Activated T-cell treated with anti-CD3 and anti-CD28 coated beads, Interleukin-2, amount 50 U/mL, for 4 hours (primary cell): Measurements from ENCODE around the gene PUSL1. TPM values are rescaled to one million over a fixed set of nuclear protein-coding genes. Genes with fewer than 3 reads are reported as not detected.

ENCODE experiments used
- ATAC-seq, 2 donors: fragments of 200-7000 bp; cut with Tn5 transposase; one replicate each; pipeline ENCODE4 v1.10.0; 2021
- DNase-seq: peaks from one replicate; pipeline ENCODE4 v3.0.0-alpha.2; 2020
- H3K27me3 Mint-ChIP-seq: one replicate; pipeline ENCODE4 v1.8.0; 2021; ENCODE audit warnings: low read depth, mixed read lengths
- H3K36me3 Mint-ChIP-seq: one replicate; pipeline ENCODE4 v1.8.0; 2022; ENCODE audit warnings: mixed read lengths; ENCODE audit not compliant: insufficient read depth
- H3K4me1 Mint-ChIP-seq: one replicate; pipeline ENCODE4 v1.8.0; 2021; ENCODE audit warnings: low read depth, mixed read lengths
- H3K4me3 Mint-ChIP-seq: one replicate; pipeline ENCODE4 v1.8.0; 2021; ENCODE audit warnings: mild to moderate bottlenecking, moderate library complexity, mixed read lengths
- H3K9me3 Mint-ChIP-seq: one replicate; pipeline ENCODE4 v1.8.0; 2021; ENCODE audit warnings: mixed read lengths
- total RNA-seq, 3 donors: library from RNA; stranded (reverse); gene quantifications; one replicate each; pipeline ENCODE4 v1.2.1, GENCODE V29; 2021

PUSL1 gene
- total RNA-seq, 3 donors from 2014 or later = 38.9 to 40.7 (median 39.5) TPM

GRCh38 chr1:1317420-1317819, 9.0 kb downstream of the PUSL1 start:
- peaks cover 13% of the 10 kb centered on the region for H3K36me3 Mint-ChIP-seq
- H3K4me1 Mint-ChIP-seq = peaks cover 8% of the 10 kb centered on the region
- ATAC-seq (no peak), DNase-seq (no peak)
- H3K27me3 Mint-ChIP-seq = no peaks in the 10 kb centered on the region
- no peaks in the 10 kb centered on the region for H3K9me3 Mint-ChIP-seq
- no peak overlapping the region for H3K4me3 Mint-ChIP-seq

DNA sequence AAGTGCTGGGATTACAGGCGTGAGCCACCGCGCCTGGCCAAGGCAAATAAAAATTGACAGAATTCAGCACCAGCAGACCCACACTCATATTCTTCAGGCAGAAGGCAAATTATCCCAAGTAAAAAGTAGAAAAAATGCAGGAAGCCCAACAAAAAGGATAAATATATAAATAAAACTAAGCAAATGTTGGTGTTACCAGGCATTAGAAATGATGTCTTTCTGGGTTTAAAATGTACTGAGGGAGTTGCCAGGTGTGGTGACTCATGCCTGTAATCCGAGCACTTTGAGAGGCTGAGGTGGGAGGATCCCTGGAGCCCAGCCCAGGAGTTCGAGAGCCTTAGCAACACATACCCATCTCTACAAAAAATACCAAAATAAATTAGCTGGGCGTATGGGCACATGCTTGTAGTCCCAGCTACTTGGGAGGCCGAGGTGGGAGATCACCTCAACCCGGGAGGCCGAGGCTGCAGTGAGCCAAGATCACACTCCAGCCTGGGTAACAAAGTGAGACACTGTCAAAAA, 9.8 kb downstream of the PUSL1 start:
- H3K36me3 Mint-ChIP-seq = peaks cover 13% of the 10 kb centered on the region
- no peak overlapping the region for H3K4me3 Mint-ChIP-seq
- no peaks in the 10 kb centered on the region for H3K27me3 Mint-ChIP-seq
- peaks cover 12% of the 10 kb centered on the region for H3K4me1 Mint-ChIP-seq
- ATAC-seq (no peak), DNase-seq (no peak)
- H3K9me3 Mint-ChIP-seq = no peaks in the 10 kb centered on the region

DNA sequence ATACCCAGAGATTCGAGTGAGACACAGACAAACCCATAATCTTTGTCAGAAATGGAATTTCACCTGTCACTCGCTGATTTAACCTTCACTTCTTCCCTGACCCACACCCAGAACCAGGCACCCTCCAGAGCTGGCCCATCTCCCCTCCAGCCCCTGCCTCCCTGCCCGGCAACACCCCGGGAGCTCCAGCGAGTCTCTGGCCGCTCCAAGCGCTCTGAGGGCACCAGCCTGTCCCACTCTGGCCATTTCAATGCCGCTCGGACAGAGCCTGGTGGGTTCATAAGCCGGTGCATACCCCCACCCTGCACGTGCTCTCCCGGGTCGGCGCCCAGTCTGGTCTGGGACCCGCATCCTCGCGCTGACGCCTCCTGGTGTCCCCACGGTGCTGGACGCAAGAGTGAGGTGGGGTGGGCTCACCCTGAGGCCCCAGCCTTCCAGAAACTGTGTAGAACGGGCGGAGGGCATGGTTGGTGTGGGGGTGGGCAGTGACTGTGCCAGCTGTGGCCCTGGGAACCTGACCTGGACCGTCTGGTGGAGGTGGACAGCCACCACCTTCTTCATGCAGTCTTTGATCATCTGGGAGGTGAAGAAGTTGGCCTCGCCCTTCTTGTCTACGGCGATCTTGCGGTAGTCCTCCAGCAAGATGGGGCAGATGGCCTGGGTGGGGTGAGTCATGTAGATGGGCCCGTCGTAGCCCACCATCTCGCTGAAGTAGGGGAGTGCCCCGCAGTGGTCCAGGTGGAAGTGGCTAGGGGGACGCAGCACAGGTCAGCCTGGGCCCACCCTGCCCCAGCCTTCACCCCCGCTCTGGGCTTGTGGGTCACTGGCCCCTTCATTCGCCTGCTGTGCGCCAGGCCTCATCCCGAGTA, 10.6 kb downstream of the PUSL1 start:
- Mint-ChIP-seq H3K4me1 (peaks cover 17% of the 10 kb centered on the region), H3K4me3 (no peak overlapping the region), H3K36me3 (peaks cover 12% of the 10 kb centered on the region), H3K27me3 (no peaks in the 10 kb centered on the region), H3K9me3 (no peaks in the 10 kb centered on the region)
- ATAC-seq = no peak
- no peak for DNase-seq

- H3K4me3 Mint-ChIP-seq = no peak overlapping the region
- no peak for ATAC-seq
- peaks cover 12% of the 10 kb centered on the region for H3K36me3 Mint-ChIP-seq
- no peaks in the 10 kb centered on the region for H3K27me3 Mint-ChIP-seq
- peaks cover 19% of the 10 kb centered on the region for H3K4me1 Mint-ChIP-seq
- no peak for DNase-seq
- H3K9me3 Mint-ChIP-seq = no peaks in the 10 kb centered on the region
Observed at GRCh38 chr1:1319646-1319941, 11.2 kb downstream of the PUSL1 start.

DNA sequence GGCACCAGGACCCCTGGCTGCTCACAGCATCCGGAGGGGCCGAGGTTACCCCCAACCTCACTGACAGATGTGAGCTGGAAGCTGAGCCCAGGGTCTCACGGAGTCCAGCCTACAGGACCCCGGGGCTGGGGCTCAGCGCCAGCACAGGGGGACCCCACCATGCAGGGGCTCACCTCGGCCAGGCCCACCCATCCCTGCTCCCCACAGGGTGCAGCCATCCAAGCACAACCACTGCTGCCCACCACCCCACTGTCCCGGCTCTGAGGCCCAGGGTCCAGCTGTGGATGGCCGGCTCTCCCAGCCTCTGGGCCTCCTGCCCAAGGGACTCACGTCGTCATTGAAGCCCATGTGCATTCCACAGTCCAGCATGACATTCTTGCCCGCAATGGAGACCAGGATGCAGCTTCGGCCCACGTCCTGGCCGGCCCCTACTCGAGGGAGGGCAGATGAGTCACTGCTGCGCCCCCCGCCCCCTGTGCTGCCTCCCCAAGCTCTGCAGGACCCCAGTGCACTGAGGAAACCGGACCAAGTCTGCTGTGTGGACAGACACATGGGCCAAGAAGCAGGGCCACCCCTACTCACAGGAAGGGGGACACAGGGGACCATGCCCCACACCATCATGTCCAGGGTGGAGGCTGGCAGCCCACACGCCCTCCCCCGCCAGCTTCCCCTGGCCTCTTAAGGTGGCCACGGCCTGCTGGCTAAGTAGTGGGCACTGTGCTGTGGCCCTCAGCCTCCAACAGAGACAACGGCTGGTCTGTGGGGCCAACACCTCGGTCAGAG, 12.5 kb downstream of the PUSL1 start:
- Mint-ChIP-seq H3K27me3 (no peaks in the 10 kb centered on the region), H3K36me3 (peaks cover 9% of the 10 kb centered on the region), H3K9me3 (no peaks in the 10 kb centered on the region), H3K4me3 (no peak overlapping the region), H3K4me1 (peaks cover 26% of the 10 kb centered on the region)
- DNase-seq (no peak), ATAC-seq (no peak)

DNA sequence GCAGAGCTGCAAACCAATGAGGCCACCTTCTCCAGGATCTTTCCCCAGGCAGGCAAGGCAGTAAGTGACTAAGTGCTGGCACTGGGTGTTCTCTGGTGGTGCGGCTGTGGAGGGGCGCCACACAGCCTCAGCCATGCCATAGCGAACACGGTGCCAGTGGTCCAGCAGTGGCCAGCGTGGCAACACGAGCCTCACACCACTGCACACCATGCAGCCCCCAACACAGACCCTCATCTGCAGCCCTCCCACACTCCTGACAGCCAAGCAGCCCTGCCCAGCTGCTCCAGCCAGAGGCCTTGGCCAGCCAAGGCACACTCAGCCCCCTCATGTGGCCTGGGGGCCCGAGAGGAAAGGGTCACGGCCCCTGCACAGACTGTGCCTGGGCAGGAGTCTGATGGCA, 13.1 kb downstream of the PUSL1 start:
- no peak overlapping the region for H3K4me3 Mint-ChIP-seq

GRCh38 chr1:1322418-1322817, 14.0 kb downstream of the PUSL1 start:
- ATAC-seq (no peak), DNase-seq (no peak)
- Mint-ChIP-seq H3K36me3 (peaks cover 6% of the 10 kb centered on the region), H3K27me3 (no peaks in the 10 kb centered on the region), H3K9me3 (no peaks in the 10 kb centered on the region), H3K4me3 (peak overlapping the region; percentile 91), H3K4me1 (peaks cover 31% of the 10 kb centered on the region)

More for the DNA sequence above, 13.1 kb downstream of the PUSL1 start:
- DNase-seq = no peak
- peaks cover 9% of the 10 kb centered on the region for H3K36me3 Mint-ChIP-seq
- no peak for ATAC-seq
- no peaks in the 10 kb centered on the region for H3K9me3 Mint-ChIP-seq
- H3K27me3 Mint-ChIP-seq = no peaks in the 10 kb centered on the region
- peaks cover 31% of the 10 kb centered on the region for H3K4me1 Mint-ChIP-seq

DNA sequence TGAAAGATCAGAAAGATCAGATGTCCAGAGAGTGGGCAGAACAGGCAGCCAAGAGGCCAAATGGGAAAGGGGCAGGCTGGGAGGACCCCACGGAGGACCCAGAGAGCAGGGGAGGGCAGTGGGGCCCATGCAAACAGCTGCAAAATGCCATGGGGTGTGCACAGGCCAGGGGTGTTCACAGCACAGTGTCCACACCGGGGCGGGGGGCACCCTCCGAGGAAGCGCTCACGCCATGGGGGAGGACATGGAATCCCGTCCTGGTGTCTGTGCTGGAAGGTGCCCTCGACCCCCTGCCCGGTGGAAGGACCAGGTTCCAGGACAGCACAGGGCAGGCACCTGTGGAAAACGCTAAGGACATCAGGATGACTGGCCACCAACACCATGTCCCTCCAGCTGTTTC, 14.6 kb downstream of the PUSL1 start:
- Mint-ChIP-seq H3K36me3 (peaks cover 5% of the 10 kb centered on the region), H3K9me3 (no peaks in the 10 kb centered on the region), H3K4me3 (peak overlapping the region; percentile 91), H3K27me3 (no peaks in the 10 kb centered on the region), H3K4me1 (peaks cover 31% of the 10 kb centered on the region)
- DNase-seq = no peak
- ATAC-seq = no peak

DNA sequence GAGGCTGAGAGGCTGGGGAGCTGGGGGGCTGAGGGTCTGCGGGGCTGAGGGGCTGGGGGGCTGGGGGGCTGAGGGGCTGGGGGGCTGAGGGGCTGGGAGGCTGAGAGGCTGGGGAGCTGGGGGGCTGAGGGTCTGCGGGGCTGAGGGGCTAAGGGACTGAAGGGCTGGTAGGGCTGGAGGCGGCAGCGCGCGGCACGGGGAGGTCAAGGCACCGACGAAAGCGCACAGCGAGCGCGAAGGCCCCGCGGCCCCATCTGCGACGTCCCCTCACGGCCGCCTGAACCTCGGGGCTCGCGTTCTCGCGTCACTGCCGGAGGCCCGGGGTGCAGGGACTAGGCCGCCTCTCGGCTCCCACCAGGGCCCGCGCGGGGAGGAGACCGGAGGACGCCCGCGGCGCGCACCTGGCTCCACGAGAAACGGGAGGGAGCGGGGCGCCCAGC, 15.7 kb downstream of the PUSL1 start:
- H3K4me3 Mint-ChIP-seq = peak overlapping the region; percentile 87
- ATAC-seq (peak; percentile 33 to 39), DNase-seq (no peak)
- H3K36me3 Mint-ChIP-seq = peaks cover 5% of the 10 kb centered on the region
- H3K27me3 Mint-ChIP-seq = no peaks in the 10 kb centered on the region
- H3K4me1 Mint-ChIP-seq = peaks cover 31% of the 10 kb centered on the region
- H3K9me3 Mint-ChIP-seq = no peaks in the 10 kb centered on the region

GRCh38 chr1:1324524-1325287, 16.3 kb downstream of the PUSL1 start, which contains the start of the genes CPTP and INTS11:
CPTP (plus strand) TSS chr1:1324802; CDS start chr1:1326911, 2,109 bp downstream.
INTS11 (minus strand) TSS chr1:1324660; CDS start chr1:1324608, 52 bp downstream.
- no peaks in the 10 kb centered on the region for H3K27me3 Mint-ChIP-seq

DNA sequence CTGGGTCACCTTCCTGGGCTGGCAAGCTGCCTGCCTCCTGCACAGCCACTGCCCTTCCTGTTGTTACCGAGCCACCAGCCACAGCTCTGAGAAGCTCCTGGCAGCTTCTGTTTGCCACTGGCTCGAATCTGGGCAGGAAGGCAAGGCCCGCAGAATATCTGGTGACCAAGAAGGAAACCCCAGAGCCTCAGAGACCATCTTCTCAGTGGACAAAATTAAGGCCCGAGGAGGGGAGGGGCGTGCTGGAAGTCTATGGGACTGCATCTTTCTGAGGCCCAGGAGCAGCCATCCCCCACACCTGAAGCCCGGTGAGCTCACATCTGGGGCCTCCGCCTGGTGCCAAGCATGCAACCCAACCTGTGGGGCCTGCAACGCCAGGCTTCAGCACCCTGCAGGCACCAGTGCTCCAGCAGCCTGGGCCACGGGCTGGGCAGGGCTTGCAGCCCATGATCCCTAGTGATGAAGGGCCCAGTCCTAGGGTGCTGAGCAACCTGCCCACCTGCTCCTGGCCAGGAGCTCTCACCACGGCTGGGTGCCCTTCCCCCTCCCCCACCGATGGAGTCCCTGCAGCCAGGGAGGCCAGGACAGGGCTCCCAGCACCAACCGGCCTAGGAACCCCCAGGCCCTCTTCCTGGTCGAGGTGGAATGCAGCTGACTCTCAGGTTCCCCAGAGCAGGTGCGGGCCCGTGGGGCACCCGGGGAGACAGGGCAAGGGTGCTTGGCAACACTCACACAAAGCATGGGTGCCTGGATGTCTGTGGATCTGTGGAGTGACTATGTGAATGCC, 17.1 kb downstream of the PUSL1 start:
- H3K36me3 Mint-ChIP-seq = peaks cover 5% of the 10 kb centered on the region
- H3K27me3 Mint-ChIP-seq = no peaks in the 10 kb centered on the region
- H3K9me3 Mint-ChIP-seq = no peaks in the 10 kb centered on the region
- H3K4me1 Mint-ChIP-seq = peaks cover 33% of the 10 kb centered on the region
- no peak for DNase-seq
- peak overlapping the region; percentile 77 for H3K4me3 Mint-ChIP-seq
- ATAC-seq = no peak

More at GRCh38 chr1:1324524-1325287, 16.3 kb downstream of the PUSL1 start, which contains the start of the genes CPTP and INTS11:
- ATAC-seq = peak; percentile 84 to 85
- H3K4me3 Mint-ChIP-seq = peak within 1 kb of the TSS; percentile 91
- no peaks in the 10 kb centered on the region for H3K9me3 Mint-ChIP-seq
- H3K4me1 Mint-ChIP-seq = peaks cover 31% of the 10 kb centered on the region
- peak; percentile 96 for DNase-seq
- peaks cover 5% of the 10 kb centered on the region for H3K36me3 Mint-ChIP-seq

DNA sequence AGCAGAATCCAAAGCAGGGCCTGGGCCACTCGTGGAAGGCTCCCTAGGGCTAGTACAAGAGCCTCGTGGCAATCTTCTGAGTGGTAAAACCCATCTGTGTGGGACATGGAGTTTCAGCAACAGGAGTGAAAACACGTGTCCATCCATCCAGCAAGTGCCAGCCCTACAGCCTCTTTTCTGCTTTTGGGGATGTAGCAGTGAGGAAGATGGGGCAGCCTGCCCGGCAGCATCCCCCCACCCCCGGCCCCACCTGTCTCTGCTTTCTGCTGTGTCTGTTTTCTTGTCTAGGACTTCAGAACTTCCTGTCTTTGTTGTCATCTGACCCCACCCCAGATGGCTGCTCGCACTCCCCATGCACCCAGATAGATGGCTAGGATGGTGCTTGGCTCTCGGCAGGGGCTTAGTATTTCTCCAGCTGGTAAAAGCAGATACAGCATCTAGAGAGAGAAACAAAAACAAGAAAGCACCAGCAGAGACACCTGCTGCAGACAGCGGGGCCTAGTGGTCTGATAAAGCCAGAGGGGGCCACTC, 17.7 kb downstream of the PUSL1 start:
- DNase-seq (no peak), ATAC-seq (no peak)
- no peaks in the 10 kb centered on the region for H3K27me3 Mint-ChIP-seq
- H3K4me3 Mint-ChIP-seq = peak overlapping the region; percentile 77
- peaks cover 5% of the 10 kb centered on the region for H3K36me3 Mint-ChIP-seq
- no peaks in the 10 kb centered on the region for H3K9me3 Mint-ChIP-seq
- peaks cover 33% of the 10 kb centered on the region for H3K4me1 Mint-ChIP-seq

DNA sequence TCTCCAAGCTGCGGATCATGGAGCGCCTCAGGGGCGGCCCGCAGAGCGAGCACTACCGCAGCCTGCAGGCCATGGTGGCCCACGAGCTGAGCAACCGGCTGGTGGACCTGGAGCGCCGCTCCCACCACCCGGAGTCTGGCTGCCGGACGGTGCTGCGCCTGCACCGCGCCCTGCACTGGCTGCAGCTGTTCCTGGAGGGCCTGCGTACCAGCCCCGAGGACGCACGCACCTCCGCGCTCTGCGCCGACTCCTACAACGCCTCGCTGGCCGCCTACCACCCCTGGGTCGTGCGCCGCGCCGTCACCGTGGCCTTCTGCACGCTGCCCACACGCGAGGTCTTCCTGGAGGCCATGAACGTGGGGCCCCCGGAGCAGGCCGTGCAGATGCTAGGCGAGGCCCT, 18.9 kb downstream of the PUSL1 start:
- H3K4me3 Mint-ChIP-seq = no peak overlapping the region
- peaks cover 5% of the 10 kb centered on the region for H3K36me3 Mint-ChIP-seq
- DNase-seq (no peak), ATAC-seq (no peak)
- no peaks in the 10 kb centered on the region for H3K27me3 Mint-ChIP-seq
- no peaks in the 10 kb centered on the region for H3K9me3 Mint-ChIP-seq
- peaks cover 26% of the 10 kb centered on the region for H3K4me1 Mint-ChIP-seq
